Keratinocyte (primary cell): ENCODE measurements around the gene SMCP. TPM values are rescaled to one million over a fixed set of nuclear protein-coding genes. Genes with fewer than 3 reads are reported as not detected.

Experiments
- DNase-seq: peaks from one replicate; pipeline ENCODE4 v3.0.0-alpha.2; 2011; ENCODE audit warnings: low read depth, missing footprints, low spot score
- FAIRE-seq: peaks from 2 replicates; lab custom pipeline; 2011; peaks lifted over from hg19 to GRCh38; lab: Jason Lieb, UNC
- H2AFZ ChIP-seq: 2 replicates; pipeline ENCODE4 v1.6.0; 2012; ENCODE audit warnings: low read length, control low read depth, inconsistent platforms; ENCODE audit not compliant: control insufficient read depth
- H3K27ac ChIP-seq: 2 replicates; pipeline ENCODE4 v1.5.1; 2011; ENCODE audit warnings: low read length; ENCODE audit not compliant: control insufficient read depth, insufficient read depth
- H3K27me3 ChIP-seq: 3 replicates; pipeline ENCODE4 v1.6.0; 2011; ENCODE audit warnings: low read length; ENCODE audit not compliant: control insufficient read depth, insufficient read depth; ENCODE audit errors: extremely low read depth
- H3K36me3 ChIP-seq, 2 experiments: 2 replicates in 1 of 2; 3 replicates in 1 of 2; pipeline ENCODE4 v1.5.1; 2011; ENCODE audit warnings: low read length in 2 of 2, mild to moderate bottlenecking in 1 of 2; ENCODE audit not compliant: control insufficient read depth in 2 of 2, insufficient read depth in 2 of 2; ENCODE audit errors: extremely low read depth in 1 of 2
- H3K4me1 ChIP-seq: 3 replicates; pipeline ENCODE4 v1.5.1; 2011; ENCODE audit warnings: low read length; ENCODE audit not compliant: control insufficient read depth, insufficient read depth; ENCODE audit errors: extremely low read depth
- H3K4me2 ChIP-seq: 3 replicates; pipeline ENCODE4 v1.6.0; 2011; ENCODE audit warnings: low read depth, low read length; ENCODE audit not compliant: control insufficient read depth, insufficient read depth; ENCODE audit errors: extremely low read depth
- H3K4me3 ChIP-seq, 3 experiments: fragments of 200-600 bp in 1 of 3; sonication (generic) in 1 of 3; 2 replicates in 2 of 3; 3 replicates in 1 of 3; pipeline ENCODE4 v1.5.1; 2011 to 2016; ENCODE audit warnings: low read length in 3 of 3, mild to moderate bottlenecking in 3 of 3, control low read depth in 2 of 3, inconsistent platforms in 1 of 3, low read depth in 1 of 3, mixed read lengths in 1 of 3, mixed run types in 1 of 3, moderate library complexity in 1 of 3; ENCODE audit not compliant: control insufficient read depth in 2 of 3, insufficient read depth in 2 of 3; ENCODE audit errors: extremely low read depth in 1 of 3
- H3K79me2 ChIP-seq: 2 replicates; pipeline ENCODE4 v1.6.0; 2012; ENCODE audit warnings: low read length; ENCODE audit not compliant: control insufficient read depth, insufficient read depth
- H3K9ac ChIP-seq: 3 replicates; pipeline ENCODE4 v1.6.0; 2011; ENCODE audit warnings: low read length; ENCODE audit not compliant: control insufficient read depth, insufficient read depth; ENCODE audit errors: extremely low read depth
- H3K9me1 ChIP-seq: 3 replicates; pipeline ENCODE4 v1.6.0; 2011; ENCODE audit warnings: low read length; ENCODE audit not compliant: control insufficient read depth, insufficient read depth; ENCODE audit errors: extremely low read depth
- H3K9me3 ChIP-seq: 2 replicates; pipeline ENCODE4 v1.5.1; 2012; ENCODE audit warnings: low read depth, low read length; ENCODE audit not compliant: control insufficient read depth
- H4K20me1 ChIP-seq: 3 replicates; pipeline ENCODE4 v1.6.0; 2011; ENCODE audit warnings: low read length; ENCODE audit not compliant: control insufficient read depth, insufficient read depth; ENCODE audit errors: extremely low read depth
- EZH2 ChIP-seq: IDR thresholded peaks from one replicate; pipeline ENCODE4 v1.6.1; 2012; ENCODE audit warnings: inconsistent platforms, mild to moderate bottlenecking, low read length, moderate library complexity
- dilution Hi-C: fragments of 300-500 bp; cut with MboI; formaldehyde crosslinking; loops from one replicate; pipeline ENCODE4 v1.7.0; 2020; ENCODE audit warnings: low sequenced_read_pairs; ENCODE audit not compliant: extremely low pct_ligation_motif_present
- polyA plus RNA-seq, 5 experiments: library from polyadenylated mRNA; depleted of rRNA in 3 of 5; stranded (reverse) in 3 of 5; stranded (forward) in 1 of 5; unstranded in 1 of 5; fragments of >200 nt; gene quantifications; 1 replicate in 1 of 5; 2 replicates in 3 of 5; 3 replicates in 1 of 5; pipeline versions ENCODE4 v1.2.1 to v1.2.3, GENCODE V29; 2011 to 2012; ENCODE audit warnings: missing spikeins in 2 of 5, low read depth in 1 of 5, low replicate concordance in 1 of 5
- TF ChIP-seq, protein P1 (sequence below), 3 experiments: IDR thresholded peaks in 1 of 3; conservative IDR thresholded peaks in 1 of 3; optimal IDR thresholded peaks in 1 of 3; 2 replicates in 2 of 3; 3 replicates in 1 of 3; pipeline versions ENCODE3 to v1.5.1; 2011; ENCODE audit warnings: low read length in 3 of 3, mild to moderate bottlenecking in 3 of 3, moderate library complexity in 2 of 3, control low read depth in 1 of 3, inconsistent platforms in 1 of 3; ENCODE audit not compliant: insufficient read depth in 2 of 3; ENCODE audit errors: extremely low read depth in 1 of 3

Gene SMCP
- polyA plus RNA-seq, 1 donor (not counting 4 experiments of a cell fraction or from before 2014, with no cell fraction given) = not detected

DNA sequence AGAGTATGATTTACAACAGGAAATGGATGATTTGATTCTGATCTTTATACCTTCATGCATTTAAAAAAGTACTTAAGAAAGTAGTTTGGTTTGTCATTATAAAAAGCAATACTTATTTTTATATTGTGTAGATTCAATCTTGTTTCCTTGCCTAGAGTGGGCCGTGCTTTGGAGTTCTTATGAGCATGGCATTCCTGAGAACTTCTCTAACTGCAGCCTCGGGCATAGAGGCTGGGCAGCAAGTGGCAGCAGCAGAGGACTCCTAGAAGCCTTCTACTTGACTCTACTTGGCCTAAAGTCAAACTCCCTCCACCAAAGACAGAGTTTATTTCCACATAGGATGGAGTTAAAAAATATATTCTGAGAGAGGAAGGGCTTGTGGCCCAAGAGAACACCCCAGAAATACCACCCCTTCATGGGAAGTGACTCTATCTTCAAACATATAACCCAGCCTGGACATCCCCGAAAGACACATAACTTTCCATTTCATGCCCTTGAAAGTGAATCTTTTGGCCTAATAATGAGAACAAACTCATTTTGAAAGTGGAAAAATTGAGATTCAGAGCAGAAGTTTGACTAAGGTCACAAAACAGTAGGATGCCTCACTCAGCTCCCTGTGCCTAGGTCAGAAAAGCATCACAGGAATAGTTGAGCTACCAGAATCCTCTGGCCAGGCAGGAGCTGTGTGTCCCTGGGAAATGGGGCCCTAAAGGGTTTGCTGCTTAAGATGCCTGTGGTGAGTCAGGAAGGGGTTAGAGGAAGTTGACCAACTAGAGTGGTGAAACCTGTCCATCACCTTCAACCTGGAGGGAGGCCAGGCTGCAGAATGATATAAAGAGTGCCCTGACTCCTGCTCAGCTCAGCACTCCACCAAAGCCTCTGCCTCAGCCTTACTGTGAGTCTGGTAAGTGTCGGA is 29.8 kb downstream of the SMCP start, which contains the start of gene IVL:
Gene IVL, plus strand, starts transcription at position 861 of the 916 bp plus-strand sequence. CDS start 1,252 bp downstream, outside the sequence.
- FAIRE-seq (peak; percentile 73), DNase-seq (no peak)
- no peak within 1 kb of the TSS for H3K9ac ChIP-seq
- dilution Hi-C loops = no loop called here
- peak within 1 kb of the TSS; percentile 53 for H3K4me2 ChIP-seq
- no peak for TF ChIP-seq EZH2
- TF ChIP-seq, protein P1, sequence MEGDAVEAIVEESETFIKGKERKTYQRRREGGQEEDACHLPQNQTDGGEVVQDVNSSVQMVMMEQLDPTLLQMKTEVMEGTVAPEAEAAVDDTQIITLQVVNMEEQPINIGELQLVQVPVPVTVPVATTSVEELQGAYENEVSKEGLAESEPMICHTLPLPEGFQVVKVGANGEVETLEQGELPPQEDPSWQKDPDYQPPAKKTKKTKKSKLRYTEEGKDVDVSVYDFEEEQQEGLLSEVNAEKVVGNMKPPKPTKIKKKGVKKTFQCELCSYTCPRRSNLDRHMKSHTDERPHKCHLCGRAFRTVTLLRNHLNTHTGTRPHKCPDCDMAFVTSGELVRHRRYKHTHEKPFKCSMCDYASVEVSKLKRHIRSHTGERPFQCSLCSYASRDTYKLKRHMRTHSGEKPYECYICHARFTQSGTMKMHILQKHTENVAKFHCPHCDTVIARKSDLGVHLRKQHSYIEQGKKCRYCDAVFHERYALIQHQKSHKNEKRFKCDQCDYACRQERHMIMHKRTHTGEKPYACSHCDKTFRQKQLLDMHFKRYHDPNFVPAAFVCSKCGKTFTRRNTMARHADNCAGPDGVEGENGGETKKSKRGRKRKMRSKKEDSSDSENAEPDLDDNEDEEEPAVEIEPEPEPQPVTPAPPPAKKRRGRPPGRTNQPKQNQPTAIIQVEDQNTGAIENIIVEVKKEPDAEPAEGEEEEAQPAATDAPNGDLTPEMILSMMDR (optimal IDR thresholded peaks at IDR 0.05 in 1 of 3, IDR thresholded peaks at IDR 0.05 in 1 of 3, conservative IDR thresholded peaks at IDR 0.05 in 1 of 3; ENCODE audit: extremely low read depth in 1 of 3, insufficient read depth in 2 of 3, low read length in 3 of 3) = no peak
- H2AFZ ChIP-seq = peak within 1 kb of the TSS; percentile 36
- H3K4me3 ChIP-seq = peak within 1 kb of the TSS in 1 of 3 experiments; percentile 8
- no peaks in the 10 kb centered on the region for H3K9me3 ChIP-seq
- no peaks in the 10 kb centered on the region for H3K27me3 ChIP-seq
- no peaks in the 10 kb centered on the region for H3K36me3 ChIP-seq
- H3K79me2 ChIP-seq = no peaks in the 10 kb centered on the region
- H4K20me1 ChIP-seq = no peaks in the 10 kb centered on the region
- peak within 1 kb of the TSS; percentile 92 for H3K27ac ChIP-seq
- no peaks in the 10 kb centered on the region for H3K9me1 ChIP-seq
- peaks cover 47% of the 10 kb centered on the region for H3K4me1 ChIP-seq

DNA sequence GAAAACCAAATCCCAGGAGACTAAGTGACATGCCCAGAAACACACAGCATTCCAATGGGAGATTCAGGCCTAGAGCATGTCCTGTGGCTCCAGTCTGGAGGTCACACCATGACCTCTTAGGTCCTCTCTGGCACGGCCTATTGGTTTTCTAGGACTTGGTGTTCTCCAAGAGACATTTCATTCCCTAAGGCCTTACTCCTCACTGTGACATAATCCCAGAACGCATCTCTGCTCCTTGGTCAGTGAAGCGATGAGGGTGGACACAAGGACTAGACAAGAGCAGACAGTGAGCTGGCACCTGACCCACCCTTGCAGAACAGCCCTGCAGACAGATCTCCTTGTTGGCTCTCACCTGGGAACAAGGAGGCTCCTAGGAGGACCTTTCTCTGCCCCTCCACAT is 31.1 kb downstream of the SMCP start:
- no peak overlapping the region for H3K9ac ChIP-seq
- no peak overlapping the region for H2AFZ ChIP-seq
- no peaks in the 10 kb centered on the region for H3K9me3 ChIP-seq
- FAIRE-seq (no peak), DNase-seq (no peak)
- no peaks in the 10 kb centered on the region for H3K9me1 ChIP-seq
- H3K27ac ChIP-seq = no peak overlapping the region
- H3K4me1 ChIP-seq = peaks cover 47% of the 10 kb centered on the region
- no peaks in the 10 kb centered on the region for H3K27me3 ChIP-seq
- no peaks in the 10 kb centered on the region for H3K36me3 ChIP-seq
- no peaks in the 10 kb centered on the region for H4K20me1 ChIP-seq
- no peak for TF ChIP-seq EZH2
- TF ChIP-seq, protein P1 (optimal IDR thresholded peaks at IDR 0.05 in 1 of 3, IDR thresholded peaks at IDR 0.05 in 1 of 3, conservative IDR thresholded peaks at IDR 0.05 in 1 of 3; ENCODE audit: extremely low read depth in 1 of 3, insufficient read depth in 2 of 3, low read length in 3 of 3) = no peak
- no peaks in the 10 kb centered on the region for H3K79me2 ChIP-seq
- no peak overlapping the region for H3K4me2 ChIP-seq
- no peak overlapping the region for H3K4me3 ChIP-seq
- dilution Hi-C loops = no loop called here
